Superior temporal gyrus (tissue), 1 donor: ENCODE results near the gene NAXD.
"Not testable (repeated sequence)": the region's sequence is repeated elsewhere in the genome, so short reads cannot be mapped to it uniquely, and the experiment has no call there.

Experiments
- DNase-seq: peaks from one replicate; pipeline ENCODE4 v3.0.0-alpha.2; 2016; ENCODE audit errors: extremely low spot score

The NAXD gene

DNA sequence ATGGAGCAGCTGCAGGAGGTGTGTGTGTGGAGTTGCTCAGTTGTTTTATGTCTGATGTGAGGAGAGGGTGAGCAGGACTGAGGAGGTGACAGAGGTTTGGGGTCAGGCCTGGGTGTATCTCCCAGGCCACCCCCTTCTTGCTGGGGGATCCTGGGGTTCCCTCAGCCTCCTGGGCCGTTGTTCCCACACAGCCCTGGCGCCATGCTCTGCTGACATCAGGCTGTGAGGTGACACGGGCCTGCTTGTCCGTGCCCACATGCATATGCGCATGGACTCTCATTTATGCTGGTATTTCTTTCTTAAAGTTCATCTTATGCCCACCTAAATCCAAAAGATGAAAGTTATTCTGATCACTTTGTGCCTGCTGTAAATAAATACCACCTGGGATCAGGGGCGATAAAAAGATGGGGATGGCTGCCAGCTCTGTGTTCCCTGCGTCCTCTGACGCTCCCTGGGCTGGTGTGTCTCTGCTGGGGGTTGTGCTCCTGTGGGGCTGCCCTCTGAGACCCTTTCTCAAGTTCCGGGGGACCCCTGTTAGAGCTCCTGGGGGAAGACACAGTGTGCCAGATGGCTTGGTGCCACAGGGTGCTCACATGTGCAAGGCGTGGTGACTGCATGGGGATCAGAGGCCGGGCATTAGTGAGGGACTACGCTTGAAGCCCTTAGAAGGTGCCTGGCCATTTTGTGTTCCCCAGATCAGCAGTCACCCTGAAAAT lies 12.6 kb downstream of the NAXD start:
- DNase-seq, result no peak

DNA sequence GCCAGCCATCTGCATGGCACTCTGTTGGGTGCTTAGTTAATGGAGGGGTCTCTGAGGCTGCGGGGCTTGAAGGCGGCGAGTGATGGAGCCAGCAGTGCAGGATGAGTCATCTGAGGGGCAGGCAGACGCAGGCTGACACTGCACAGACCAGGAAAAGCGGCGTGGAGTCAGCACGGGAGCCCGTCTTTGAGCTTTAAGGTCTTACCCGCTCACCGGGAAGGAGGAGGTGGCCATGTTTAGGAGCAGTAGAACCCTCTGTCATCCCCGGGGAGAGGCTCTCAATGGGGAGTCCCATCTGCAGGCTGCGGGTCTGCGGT lies 13.1 kb downstream of the NAXD start:
- DNase-seq, result no peak

DNA sequence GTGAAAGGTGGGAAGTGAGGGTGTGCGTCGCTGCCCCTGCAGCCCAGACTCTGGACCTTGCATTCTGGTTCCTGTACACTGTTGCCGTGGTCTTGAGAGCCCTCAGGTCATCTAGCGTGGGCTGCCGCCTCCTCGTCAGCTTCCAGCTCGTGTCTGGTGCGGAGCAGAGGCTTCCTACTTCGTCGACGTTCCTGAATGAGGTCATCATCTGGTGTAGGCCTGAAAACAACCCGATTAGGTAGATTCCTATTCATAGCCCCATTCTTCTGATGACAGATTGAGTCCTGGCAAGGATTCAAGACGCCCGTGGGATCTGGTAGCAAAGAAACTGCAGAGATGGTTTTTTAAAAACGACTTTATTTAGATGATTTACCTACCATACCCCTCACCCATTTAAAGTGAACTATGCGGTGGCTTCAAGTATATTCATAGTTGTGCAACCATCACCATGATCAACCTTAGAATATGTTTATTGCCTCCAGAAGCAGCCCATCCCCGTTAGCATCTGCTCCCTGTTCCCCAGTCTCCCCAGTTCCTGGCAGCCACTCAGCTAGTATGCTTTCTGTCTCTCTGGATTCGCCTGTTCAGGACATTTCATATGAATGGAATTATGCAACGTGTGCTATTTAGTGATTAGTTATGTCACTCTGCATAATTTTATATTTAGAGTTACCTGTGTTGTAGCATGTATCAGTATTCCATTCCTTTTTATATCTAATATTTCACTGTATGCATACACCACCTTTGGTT lies 13.8 kb downstream of the NAXD start:
- no peak for DNase-seq

DNA sequence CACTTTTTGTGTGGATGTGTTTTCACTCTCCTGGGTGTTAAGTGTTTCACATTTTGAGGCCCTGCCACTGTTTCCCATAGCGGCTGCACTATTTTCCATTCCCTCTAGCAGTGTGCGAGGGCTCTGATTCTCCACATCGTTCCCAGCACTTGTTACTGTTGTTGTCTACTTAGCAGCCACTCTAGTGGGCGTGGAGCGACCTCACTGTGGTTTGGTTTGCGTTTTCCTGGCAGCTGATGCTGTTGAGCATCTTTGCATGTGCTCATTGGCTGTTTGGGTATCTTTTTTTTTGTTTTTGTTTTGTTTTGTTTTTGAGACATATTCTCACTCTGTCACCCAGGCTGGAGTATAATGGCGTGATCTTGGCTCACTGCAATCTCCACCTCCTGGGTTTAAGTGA lies 14.4 kb downstream of the NAXD start:
- DNase-seq, result no peak

DNA sequence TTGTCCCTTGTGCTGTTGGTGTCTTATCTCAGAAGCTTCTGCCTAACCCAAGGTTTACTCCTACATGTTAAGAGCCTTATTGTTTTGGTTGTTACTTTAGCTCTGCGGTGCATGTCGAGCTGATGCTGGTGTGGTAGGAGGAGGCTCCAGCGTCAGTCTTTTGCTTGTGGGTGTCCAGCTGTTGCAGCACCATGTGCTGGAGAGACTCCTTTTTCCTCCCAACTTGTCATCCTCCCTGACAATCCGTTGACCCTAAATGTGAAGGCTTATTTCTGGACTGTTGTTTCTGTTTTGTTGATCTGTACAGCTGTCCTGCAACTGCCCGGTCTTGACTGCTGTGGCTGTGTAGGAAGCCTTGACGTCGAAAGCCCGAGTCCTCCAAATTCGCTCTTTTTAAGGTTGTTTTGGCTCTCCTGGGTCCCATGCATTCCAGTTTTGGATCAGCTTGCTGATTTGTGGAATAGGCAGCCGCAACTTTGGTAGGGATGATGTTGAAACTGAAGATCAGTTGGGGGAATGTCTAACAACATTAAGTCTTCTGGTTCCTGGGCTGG lies 15.3 kb downstream of the NAXD start:
- DNase-seq, result no peak

DNA sequence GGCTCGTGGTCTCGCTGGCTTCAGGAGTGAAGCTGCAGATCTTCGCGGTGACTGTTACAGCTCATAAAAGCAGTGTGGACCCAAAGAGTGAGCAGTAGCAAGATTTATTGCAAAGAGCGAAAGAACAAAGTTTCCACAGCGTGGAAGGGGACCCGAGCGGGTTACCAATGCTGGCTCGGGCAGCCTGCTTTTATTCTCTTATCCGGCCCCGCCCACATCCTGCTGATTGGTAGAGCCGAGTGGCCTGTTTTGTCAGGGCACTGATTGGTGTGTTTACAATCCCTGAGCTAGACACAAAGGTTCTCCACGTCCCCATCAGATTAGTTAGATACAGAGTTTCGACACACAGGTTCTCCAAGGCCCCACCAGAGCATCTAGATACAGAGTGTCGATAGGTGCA lies 16.9 kb downstream of the NAXD start:
- not testable (repeated sequence) for DNase-seq

DNA sequence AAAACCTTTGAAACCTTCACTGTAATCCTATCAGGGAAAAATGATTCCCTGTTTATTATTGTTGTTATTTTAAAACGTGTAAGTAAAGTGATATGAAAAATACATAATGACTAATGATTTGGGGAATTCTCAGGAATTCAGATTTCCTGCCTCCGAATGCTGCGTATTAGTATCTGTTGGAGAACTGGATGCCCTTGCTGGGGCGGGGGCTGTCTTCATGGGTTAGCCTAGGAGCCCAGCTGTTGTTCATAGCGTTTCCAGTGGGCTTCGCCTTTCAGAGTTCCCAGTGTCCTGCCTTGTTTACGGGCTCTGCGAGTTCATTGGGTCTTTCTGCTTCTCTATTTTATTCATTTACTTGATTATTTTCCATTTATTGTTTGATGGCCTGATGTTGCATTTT lies 18.4 kb downstream of the NAXD start:
- DNase-seq, result no peak

DNA sequence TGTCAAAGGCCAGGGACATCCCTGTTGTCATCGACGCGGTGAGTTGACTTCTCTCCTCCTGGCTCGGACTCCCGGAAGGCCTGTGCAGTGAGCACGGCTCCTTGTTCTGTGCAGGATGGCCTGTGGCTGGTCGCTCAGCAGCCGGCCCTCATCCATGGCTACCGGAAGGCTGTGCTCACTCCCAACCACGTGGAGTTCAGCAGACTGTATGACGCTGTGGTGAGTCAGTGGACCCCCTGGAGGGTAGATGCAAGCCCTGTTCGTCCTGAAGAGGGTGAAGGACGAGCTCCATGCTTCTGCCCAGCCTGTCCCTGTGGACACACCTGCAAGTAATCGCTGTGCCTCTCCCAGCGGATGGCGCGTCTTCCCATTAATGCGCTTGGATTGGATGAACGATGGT lies 19.2 kb downstream of the NAXD start:
- DNase-seq, result no peak

DNA sequence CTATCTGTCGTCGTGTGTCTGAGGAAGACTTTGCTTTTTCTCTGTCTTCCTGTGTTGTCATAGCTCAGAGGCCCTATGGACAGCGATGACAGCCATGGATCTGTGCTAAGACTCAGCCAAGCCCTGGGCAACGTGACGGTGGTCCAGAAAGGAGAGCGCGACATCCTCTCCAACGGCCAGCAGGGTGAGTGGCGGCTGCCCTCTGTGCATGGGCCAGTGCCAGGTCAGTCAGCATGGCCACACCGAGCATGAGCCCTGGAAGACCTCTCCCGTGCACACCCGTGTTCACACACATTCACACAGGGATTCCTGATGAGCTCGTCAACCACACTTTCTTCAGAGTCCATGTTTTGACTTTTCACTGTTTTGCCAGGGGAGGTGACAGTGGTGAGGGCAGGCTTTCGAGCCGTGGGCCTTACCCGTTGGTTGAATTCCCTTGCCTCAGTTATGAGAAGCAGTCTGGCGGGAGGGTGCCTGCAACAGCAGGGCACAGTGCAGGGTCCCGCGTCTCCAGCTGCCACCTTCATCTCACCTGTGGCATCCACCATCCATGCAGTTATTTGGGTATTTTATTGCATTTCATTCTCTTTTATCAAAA lies 20.2 kb downstream of the NAXD start:
- DNase-seq, result no peak

DNA sequence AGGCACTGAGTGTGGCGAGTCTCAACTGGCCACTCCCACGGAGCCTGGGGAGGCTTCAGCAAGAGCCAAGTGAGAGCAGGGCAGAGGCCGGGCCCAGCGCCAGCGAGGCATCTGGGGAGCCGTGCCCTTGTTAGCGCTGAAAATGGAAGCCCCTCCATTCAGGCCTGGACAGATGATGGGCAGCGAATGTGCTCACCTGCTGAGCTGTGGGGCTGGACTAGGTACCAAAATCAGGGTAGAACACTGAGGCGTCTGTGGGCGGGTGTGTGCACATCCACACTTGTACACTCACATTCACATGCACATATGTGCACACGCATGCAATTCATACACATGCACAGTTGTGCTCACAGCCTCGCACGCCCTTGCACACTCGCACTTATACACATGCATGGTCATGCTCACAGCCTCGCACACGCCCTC lies 20.7 kb downstream of the NAXD start:
- no peak for DNase-seq

DNA sequence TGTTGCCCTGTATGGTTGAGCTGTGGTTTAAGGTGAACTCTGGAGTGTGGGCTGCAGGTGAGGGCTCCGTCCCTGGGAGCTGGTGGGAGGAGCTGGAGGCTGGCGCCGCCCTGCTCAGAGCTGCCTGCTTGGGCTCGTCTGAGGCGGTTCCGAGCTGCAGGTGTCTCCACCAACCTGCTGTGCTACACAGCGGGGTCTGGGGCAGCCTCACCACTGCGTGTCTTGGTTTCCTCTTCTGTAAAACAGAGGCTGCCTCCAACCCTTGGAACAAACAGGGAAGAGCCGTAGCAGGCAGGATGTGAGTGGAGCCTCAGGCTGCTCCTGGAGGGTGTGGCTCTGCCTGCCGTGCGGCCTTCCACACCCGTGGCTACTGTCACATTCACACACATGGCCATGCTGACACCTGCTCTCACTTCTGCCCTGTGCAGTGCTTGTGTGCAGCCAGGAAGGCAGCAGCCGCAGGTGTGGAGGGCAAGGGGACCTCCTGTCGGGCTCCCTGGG lies 21.4 kb downstream of the NAXD start:
- DNase-seq, result no peak

DNA sequence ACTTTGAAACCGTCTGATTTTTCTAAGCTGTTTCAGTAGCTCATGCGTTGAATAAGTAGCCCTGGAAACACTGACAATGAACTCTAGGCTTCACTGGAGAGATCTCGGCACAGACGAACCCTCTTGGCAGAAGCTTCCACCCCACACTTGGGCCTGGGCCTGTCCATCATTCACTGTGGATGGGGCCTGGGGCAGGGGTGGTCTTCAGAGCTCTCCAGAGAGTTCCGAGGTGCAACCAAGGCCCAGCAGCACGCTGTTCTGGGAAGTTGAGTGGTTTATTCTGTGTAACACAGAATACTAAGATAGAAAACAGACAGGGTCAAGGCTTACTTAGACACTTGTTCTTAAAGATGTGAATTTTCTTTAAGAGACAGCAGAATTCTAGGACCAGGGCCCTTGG lies 21.9 kb downstream of the NAXD start:
- DNase-seq, result no peak

DNA sequence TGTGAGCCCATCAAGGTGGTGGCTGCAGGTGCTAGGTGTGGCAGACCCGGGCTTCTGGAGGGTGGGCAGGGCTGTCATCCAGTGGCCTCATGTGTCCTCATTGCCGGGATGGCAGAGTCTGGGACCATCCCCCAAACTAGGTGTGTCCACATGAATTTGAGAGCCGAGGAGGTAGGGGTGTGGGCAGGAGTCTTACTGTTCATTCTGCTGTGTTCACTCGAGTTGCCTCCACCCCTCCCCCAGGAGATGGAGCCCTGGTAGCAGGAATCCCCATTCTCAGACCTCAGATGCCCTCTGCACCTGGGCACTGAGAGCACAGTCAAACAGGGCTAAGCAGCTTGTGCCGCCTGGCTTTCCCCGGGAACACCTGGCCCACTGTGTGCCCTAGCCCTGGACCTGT lies 22.4 kb downstream of the NAXD start:
- DNase-seq, result no peak

DNA sequence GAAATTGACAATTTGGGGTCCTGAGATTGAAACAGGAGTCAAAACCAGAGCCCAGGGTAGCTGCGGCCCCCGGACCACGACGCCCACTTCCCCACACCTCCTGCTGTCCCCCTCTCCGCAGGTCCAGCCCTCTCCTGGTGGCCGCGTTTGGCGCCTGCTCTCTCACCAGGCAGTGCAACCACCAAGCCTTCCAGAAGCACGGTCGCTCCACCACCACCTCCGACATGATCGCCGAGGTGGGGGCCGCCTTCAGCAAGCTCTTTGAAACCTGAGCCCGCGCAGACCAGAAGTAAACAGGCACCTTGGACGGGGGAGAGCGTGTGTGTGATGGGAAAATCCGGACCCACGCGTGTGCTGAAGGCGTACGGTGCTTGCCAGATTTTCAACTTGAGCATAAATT lies 22.9 kb downstream of the NAXD start:
- no peak for DNase-seq

DNA sequence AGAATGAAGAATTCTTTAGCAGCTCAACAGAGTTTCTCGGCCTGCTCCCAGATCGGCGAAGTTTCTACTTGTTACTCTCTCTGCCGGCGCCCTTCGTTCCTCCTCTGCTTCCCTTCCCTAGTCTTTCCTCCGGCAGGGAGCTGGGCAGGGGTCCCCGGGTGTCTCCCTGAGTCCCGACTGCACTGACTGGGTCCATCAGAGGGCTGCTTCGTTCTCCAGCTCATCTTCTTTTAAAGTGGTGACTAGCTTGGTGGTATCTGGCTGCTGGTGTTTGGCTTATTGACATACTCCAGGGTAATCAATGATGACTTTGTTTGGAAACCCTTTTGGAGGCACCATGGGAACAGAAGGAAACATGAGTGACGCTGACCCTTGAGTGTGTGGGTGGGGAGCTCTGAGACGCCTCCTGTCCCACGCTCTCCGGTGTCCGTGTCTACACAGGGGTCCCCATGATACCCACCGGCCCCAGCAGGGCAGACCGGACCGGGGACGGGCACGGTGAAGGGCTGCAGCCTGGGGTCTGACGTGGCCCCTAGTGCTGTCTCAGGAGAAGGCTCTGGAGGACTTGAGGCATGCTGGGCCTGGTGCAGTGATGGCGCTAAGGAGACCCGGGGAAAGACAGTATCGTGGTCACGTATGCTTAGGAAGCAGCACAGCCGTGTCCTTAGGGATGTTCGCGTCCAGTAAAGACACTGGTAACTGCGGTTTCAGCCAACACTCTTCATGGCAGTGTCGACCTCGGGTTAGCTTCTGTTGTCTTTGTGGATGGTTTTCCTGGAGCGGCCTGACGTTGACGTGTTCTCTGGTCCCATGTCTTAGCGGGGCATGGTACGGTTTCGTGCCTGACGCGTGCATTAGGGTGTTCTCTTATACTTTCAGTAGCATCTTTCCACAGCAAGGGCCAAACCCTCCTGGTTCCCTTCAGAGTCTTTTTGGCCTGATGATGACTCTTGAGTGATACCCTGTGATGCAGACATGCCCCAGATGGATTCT lies 23.8 kb downstream of the NAXD start:
- no peak for DNase-seq

DNA sequence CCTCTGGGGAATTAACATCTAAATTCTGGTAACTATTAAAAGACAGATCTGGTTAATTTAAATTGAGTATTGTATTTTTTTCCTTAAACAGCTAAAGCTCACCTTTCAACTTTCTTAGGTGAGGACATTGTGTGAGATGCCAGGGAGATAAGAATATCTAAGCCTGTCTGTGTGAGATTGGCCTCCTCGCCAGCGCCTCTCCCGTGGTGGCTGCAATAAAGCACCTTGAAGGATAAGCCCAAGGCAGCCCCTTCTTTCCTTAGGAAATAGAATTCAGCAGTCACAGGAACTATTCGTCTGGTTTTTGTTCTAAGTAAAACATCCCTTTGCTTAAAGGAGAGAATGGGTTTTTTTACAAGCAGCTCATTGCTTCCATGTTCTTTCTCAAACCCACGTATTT lies 24.6 kb downstream of the NAXD start:
- DNase-seq, result no peak

DNA sequence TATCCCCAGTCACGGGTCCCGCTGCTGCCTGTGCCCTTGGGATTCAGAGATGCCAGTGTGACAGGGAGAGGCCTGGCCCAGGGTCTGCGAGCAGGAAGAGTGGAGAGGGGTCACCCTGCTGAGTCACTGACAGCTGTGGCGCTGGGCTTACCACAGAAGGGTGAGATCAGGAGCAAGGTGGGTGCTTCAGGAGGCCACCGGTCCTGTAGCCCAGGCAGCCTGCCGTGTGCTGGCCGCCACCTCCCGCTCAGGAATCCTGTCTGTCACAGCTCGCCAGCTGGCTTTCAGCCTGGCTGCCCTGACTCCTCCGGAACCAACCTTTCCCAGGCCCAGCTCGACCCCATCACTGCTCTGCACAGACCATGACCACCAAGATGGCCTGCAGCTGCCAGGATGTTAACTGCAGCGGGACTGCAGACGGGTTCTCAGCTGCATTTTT lies 25.3 kb downstream of the NAXD start:
- no peak for DNase-seq

DNA sequence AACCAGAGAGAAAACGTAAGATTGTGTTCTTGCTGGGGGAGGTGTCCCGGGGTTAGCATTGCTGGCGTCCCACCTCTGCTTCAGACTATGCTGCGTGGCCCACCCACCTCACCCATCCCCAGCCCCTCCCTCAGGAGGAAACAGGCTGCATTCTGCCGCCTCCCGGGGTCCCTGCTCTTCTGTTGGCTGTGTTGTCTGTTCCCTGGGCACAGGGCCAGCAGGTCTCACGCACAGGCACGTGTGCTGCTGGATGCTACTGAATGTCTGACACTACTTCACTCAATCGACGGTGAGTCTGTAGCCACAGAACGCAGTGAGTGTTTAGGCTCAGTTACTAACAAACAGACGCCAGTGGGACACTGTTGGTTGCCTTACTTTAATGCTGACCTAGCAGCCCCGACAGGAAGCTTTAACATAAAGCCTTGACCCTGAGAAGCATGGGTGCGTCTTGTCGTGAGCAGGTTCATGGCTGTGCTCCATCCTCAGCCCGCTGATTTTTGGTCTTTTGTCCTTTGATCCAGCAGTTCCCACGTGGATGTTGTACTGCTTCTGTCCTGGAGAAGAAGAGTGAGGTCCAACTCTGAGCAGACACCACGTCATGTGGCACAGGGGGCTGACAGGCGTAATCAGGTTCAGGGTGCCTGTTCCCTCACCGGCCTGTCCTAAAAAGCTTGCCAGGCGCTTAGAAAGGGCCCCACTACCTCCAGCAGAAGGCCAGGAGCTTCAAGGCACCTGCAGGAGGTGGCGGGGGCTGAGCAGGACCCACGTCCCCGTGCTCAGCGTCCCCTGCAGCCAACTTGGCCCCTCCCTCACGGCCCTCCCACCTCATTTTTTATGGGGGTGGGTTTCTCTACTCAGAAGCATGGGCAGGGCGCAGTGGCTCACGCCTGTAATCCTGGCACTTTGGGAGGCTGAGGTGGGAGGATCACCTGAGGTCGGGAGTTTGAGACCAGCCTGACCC lies 26.0 kb downstream of the NAXD start:
- no peak for DNase-seq

DNA sequence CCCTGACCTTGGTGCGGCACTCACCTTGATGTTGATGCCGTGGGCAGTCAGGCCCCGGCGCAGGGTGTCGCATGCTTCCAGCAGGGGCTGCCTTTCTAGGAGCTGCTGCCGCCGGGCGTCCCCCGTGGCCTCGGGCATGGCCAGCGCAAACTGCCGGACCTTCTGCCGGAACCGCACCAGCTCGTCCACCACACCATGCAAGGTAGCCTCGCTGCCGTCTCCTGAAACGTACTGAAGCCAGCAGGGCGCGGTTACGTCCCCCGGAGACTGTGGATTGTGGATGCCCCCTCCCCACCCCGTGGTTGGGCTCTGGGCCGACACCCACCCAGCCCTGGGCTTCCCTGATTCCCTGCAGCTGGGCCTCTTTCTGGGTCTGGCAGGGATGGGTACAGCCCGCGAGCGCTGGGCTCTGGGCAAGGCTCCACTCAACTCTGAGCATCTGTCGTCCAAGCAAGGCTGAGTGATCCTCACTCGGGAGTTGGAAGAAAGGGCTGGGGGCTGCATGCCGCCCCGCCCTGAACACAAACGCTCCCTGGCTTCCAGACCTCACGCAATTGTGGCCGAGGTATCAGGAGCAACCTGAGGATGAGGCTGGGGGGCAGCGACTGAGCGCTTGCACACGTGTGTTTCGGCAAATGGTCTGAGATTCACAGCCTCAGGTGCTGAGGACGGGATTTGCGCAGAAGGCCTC lies 27.1 kb downstream of the NAXD start:
- no peak for DNase-seq

DNA sequence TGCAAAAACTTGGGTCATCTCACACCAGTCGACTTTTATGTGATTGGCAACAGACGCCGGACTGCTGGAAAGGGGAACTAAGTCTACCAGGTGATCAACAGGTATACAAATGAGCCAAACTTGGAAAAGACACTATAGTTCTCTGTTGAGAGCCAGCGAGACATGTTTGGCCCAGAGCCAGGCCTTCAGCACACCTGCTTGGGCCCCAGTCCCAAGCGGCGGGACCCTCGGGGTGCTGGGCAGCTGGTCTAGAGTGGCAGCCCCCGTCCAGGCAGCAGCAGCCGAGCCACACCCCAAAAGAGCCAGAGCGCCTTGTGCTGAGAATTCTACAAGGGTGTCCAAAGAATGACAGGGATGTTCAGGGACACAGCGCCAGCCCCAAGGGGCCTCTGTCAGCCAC lies 28.0 kb downstream of the NAXD start:
- no peak for DNase-seq
